ENCODE data around the gene TSC22D2. TPM values are rescaled to one million over a fixed set of nuclear protein-coding genes. Genes with fewer than 3 reads are reported as not detected.

The TSC22D2 gene
- total RNA-seq, 1 experiment from 2014 or later: 20.0 TPM

- TF ChIP-seq ATF3 (IDR thresholded peaks at IDR 0.05) (no peak), SRF (IDR thresholded peaks at IDR 0.05; ENCODE audit: low read depth) (no peak), MAX (IDR thresholded peaks at IDR 0.05) (no peak)
Measured at GRCh38 chr3:150359381-150359780, 48.7 kb upstream of the TSC22D2 start (continued).

GRCh38 chr3:150360966-150361365 is 47.1 kb upstream of the TSC22D2 start:
- H3K4me3 ChIP-seq (replicated peaks in 1 of 2; ENCODE audit: low read depth in 1 of 2, low read length in 2 of 2): no peak overlapping the region
- H3K79me2 ChIP-seq (ENCODE audit: insufficient read depth, low read length): no peaks in the 10 kb centered on the region
- H4K20me1 ChIP-seq (ENCODE audit: insufficient read depth): no peaks in the 10 kb centered on the region
- intact Hi-C loops (cut with micrococcal nuclease): no loop called here
- DNase-seq (ENCODE audit: low read depth, low spot score) (no peak), ATAC-seq (no peak)
- no peak overlapping the region for H2AFZ ChIP-seq (ENCODE audit: low read depth, low read length, poor library complexity, severe bottlenecking)
- no peak overlapping the region for H3K4me2 ChIP-seq (ENCODE audit: low read length)
- BruUV-seq (replicated peaks): no TSS peak
- H3K9me2 ChIP-seq (ENCODE audit: insufficient read depth): no peaks in the 10 kb centered on the region
- no peaks in the 10 kb centered on the region for H3K36me3 ChIP-seq (ENCODE audit: control insufficient read depth in 1 of 2, insufficient read depth in 2 of 2, low read length in 2 of 2)
- ChIA-PET RAD21 (ENCODE audit: low non-redundant PET in 1 of 2, low total read pairs in 2 of 2, uncharacterized antibody in 2 of 2, unreplicated experiment in 2 of 2) (no interaction called here), CTCF (interaction anchor here (1.1 to 1.3 kb wide), 2 partner anchors 57 to 134 kb away, joined by 4 read pairs; no protein-coding TSS in a partner anchor), POLR2A (interaction anchor here (1.4 kb wide), 1 partner anchor 11 kb away, joined by 3 read pairs; no protein-coding TSS in a partner anchor)
- peaks cover 12 to 35% of the 10 kb centered on the region in 2 experiments for H3K4me1 ChIP-seq (ENCODE audit: control insufficient read depth in 1 of 2, insufficient read depth in 2 of 2, low read length in 2 of 2)
- H3K9ac ChIP-seq (ENCODE audit: low read length): no peak overlapping the region
- no peak overlapping the region for H3K27ac ChIP-seq (ENCODE audit: low read depth, low read length)
- no peaks in the 10 kb centered on the region for H3K27me3 ChIP-seq (ENCODE audit: insufficient read depth, low read length)
- TF ChIP-seq ZBTB33 (IDR thresholded peaks at IDR 0.05; ENCODE audit: extremely low read depth, insufficient replicate concordance, low read length): no peak
- no peak for TF ChIP-seq POLR2A (IDR thresholded peaks at IDR 0.05; ENCODE audit: borderline replicate concordance, extremely low read depth, insufficient read depth, insufficient read length)
- TF ChIP-seq POLR2AphosphoS5 (IDR thresholded peaks at IDR 0.05; ENCODE audit: low read depth, low read length): no peak
- no peak for TF ChIP-seq TCF7L2 (IDR thresholded peaks at IDR 0.05; ENCODE audit: borderline replicate concordance, extremely low read depth, insufficient read depth, insufficient read length)
- no peak for TF ChIP-seq MAX (IDR thresholded peaks at IDR 0.05)
- no peak for TF ChIP-seq EZH2 (IDR thresholded peaks at IDR 0.05)
- TF ChIP-seq SRF (IDR thresholded peaks at IDR 0.05; ENCODE audit: low read depth): no peak
- TF ChIP-seq FOSL1 (IDR thresholded peaks at IDR 0.05; ENCODE audit: low read depth): no peak
- no peak for TF ChIP-seq SIN3A (IDR thresholded peaks at IDR 0.05; ENCODE audit: low read depth)
- TF ChIP-seq CTCF (IDR thresholded peaks at IDR 0.05 in 2 of 3, conservative IDR thresholded peaks at IDR 0.05 in 1 of 3; ENCODE audit: borderline replicate concordance in 1 of 3, insufficient read depth in 1 of 3, low read depth in 2 of 3, low read length in 2 of 3): no peak
- TF ChIP-seq EZH2phosphoT487 (IDR thresholded peaks at IDR 0.05; ENCODE audit: borderline replicate concordance): no peak
- no peaks in the 10 kb centered on the region for H3K9me3 ChIP-seq (ENCODE audit: control insufficient read depth in 1 of 2, insufficient read depth in 1 of 2, low read depth in 1 of 2, low read length in 2 of 2)

Data from HCT116 (cell line).